Measurements from ENCODE around the gene CNKSR3.

CNKSR3 gene

GRCh38 chr6:154458565-154459470, 51.7 kb downstream of the CNKSR3 start:
- TF ChIP-seq CTCF (IDR thresholded peaks at IDR 0.05; ENCODE audit: low read depth, low read length, missing control alignments): no peak
- no peak overlapping the region for H3K4me3 ChIP-seq (ENCODE audit: low read depth, low read length)
- no peak for DNase-seq (ENCODE audit: low read depth)

GRCh38 chr6:154457881-154458284, 52.6 kb downstream of the CNKSR3 start:
- TF ChIP-seq CTCF (IDR thresholded peaks at IDR 0.05; ENCODE audit: low read depth, low read length, missing control alignments): no peak
- no peak for DNase-seq (ENCODE audit: low read depth)
- no peak overlapping the region for H3K4me3 ChIP-seq (ENCODE audit: low read depth, low read length)

- TF ChIP-seq CTCF (IDR thresholded peaks at IDR 0.05; ENCODE audit: low read depth, low read length, missing control alignments): no peak
- no peak overlapping the region for H3K4me3 ChIP-seq (ENCODE audit: low read depth, low read length)
- no peak for DNase-seq (ENCODE audit: low read depth)
Observed at GRCh38 chr6:154457046-154457713, 53.3 kb downstream of the CNKSR3 start.

- no peak for TF ChIP-seq CTCF (IDR thresholded peaks at IDR 0.05; ENCODE audit: low read depth, low read length, missing control alignments)
- H3K4me3 ChIP-seq (ENCODE audit: low read depth, low read length): no peak overlapping the region
- no peak for DNase-seq (ENCODE audit: low read depth)
Observed at GRCh38 chr6:154453329-154453728, 57.2 kb downstream of the CNKSR3 start.

DNA sequence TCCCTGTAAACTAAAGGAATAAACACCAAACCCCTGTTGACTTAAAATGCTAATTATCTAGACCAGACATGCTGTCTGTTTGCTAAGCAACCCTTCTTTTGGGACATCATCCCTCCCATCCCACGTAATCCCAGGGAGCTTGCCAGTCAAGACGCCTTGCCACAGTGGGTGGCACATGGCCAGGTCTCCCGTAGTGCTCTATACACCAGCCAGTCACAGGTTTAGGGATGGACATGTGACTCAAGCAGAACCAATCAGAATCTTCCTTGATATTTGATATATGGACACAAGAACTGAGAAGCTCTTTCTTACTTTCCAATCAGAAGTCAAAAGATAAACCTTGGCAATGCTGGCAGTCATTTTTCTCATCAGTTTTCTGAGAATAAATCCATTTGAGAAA, 60.0 kb downstream of the CNKSR3 start:
- no peak for TF ChIP-seq CTCF (IDR thresholded peaks at IDR 0.05; ENCODE audit: low read depth, low read length, missing control alignments)
- H3K4me3 ChIP-seq (ENCODE audit: low read depth, low read length): no peak overlapping the region
- no peak for DNase-seq (ENCODE audit: low read depth)

DNA sequence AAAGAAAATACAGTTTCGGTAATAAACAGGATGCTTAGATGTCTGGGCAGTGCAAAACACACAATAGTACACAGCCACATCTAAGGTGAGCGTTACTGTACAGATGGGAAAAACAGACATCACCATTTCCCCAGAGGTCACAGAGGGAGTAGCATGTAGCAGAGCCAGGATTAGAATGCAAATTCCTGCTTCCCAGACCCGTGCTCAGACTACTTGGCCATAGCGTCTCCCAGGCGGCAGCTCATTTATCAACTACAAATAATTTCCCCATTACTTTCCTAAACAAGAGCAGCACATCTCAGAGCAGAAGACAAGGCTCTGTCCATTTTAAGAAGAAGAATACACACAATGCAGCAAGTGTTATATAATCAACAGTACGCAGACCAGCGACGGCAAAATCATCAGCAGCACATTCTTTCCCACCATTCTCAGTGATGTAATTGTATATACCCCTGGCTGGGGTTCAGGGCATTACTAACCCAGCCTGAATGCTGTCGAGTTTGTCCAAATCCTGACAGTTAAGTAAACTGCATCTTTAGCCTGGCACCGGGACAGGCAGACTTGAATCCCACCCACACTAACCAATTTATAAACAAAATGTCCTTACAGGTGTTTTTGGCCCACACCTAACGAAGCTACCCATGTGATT, 61.9 kb downstream of the CNKSR3 start:
- DNase-seq (ENCODE audit: low read depth): no peak
- TF ChIP-seq CTCF (IDR thresholded peaks at IDR 0.05; ENCODE audit: low read depth, low read length, missing control alignments): no peak
- no peak overlapping the region for H3K4me3 ChIP-seq (ENCODE audit: low read depth, low read length)
